Bronchus fibroblast of lung (primary cell): Measurements from ENCODE around the gene CLDN8. TPM values are rescaled to one million over a fixed set of nuclear protein-coding genes. Genes with fewer than 3 reads are reported as not detected.

Source experiments
- total RNA-seq: library from RNA; depleted of rRNA; stranded (reverse); fragments of >200 nt; gene quantifications from 2 replicates; pipeline ENCODE4 v1.2.3, GENCODE V29; 2015

CLDN8 gene
- not detected in 2 replicates for total RNA-seq

GRCh38 chr21:30216041-30216723 lies at the start of gene CLDN8:
CLDN8 (minus strand) TSS chr21:30216097; CDS start chr21:30215925, 172 bp downstream.

DNA sequence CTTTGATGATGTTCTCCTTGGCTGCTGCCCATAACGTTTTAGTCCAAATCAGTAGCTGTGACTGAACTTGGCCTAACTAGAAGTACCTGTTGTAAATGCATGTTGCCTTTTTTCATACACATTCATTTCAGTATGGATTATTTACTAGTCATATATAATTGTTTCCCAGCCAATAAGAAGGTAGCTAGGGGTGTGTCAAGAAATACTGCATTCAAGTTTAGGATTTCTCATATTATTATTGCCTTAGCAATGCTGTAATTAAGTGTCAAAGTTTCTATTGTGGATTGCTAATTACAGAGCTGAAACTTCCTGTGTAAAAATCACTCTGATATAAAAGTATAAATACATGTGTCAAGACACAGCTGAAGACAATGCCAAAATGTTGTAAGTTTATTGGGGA lies 49.2 kb downstream of the CLDN8 start, which contains the start of gene CLDN17:
Gene CLDN17 (minus strand): TSS at position 101 of the 400 bp plus-strand sequence. CDS start 188 bp downstream, outside the sequence.

Other genes starting within 250 kb of the CLDN8 start
- not detected in 2 replicates for gene CLDN17, start 49.3 kb downstream of the CLDN8 start, total RNA-seq
- not detected in 2 replicates for gene KRTAP24-1, start 66.9 kb upstream of the CLDN8 start, total RNA-seq
- not detected in 2 replicates for gene KRTAP25-1, start 73.4 kb upstream of the CLDN8 start, total RNA-seq
- gene KRTAP26-1, start 104.2 kb upstream of the CLDN8 start, total RNA-seq, result not detected in 2 replicates
- not detected in 2 replicates for gene KRTAP27-1, start 121.6 kb upstream of the CLDN8 start, total RNA-seq
- gene KRTAP23-1, start 132.5 kb upstream of the CLDN8 start, total RNA-seq, result not detected in 2 replicates
- not detected in 2 replicates for gene KRTAP13-2, start 156.2 kb upstream of the CLDN8 start, total RNA-seq
- gene KRTAP13-1, start 179.9 kb upstream of the CLDN8 start, total RNA-seq, result not detected in 2 replicates
- gene KRTAP13-3, start 209.8 kb upstream of the CLDN8 start, total RNA-seq, result not detected in 2 replicates
- not detected in 2 replicates for gene KRTAP13-4, start 214.1 kb upstream of the CLDN8 start, total RNA-seq
- not detected in 2 replicates for gene KRTAP15-1, start 224.2 kb upstream of the CLDN8 start, total RNA-seq